NOMO-1 treated with dmso at 0.1 percent for 144 hours (cell line): Measurements from ENCODE around the gene IL36A.

ENCODE experiments used
- DNase-seq: peaks from one replicate; lab custom pipeline; 2025; ENCODE audit not compliant: unreplicated experiment; lab: John Stamatoyannopoulos, UW

The IL36A gene

GRCh38 chr2:113002677-113003076, 2.6 kb upstream of the IL36A start:
- no peak for DNase-seq

DNA sequence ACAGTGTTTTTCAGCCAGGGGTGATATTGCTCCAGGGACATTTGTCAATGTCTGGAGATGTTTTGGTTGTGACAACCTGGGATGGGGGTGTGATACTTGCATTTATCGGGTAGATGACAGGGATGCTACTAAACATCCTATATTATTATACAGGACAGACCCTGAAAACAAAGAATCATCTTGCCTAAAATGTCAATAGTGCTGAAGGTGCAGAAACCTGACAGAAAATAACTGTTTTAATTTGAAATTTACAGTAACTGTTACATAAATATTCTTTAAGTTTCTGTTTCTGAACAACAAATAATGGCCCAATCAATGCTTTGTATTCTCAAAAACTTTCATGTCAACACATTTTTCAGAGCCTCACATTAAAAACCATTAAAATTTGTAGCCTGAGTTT, 2.0 kb downstream of the IL36A start:
- no peak for DNase-seq

DNA sequence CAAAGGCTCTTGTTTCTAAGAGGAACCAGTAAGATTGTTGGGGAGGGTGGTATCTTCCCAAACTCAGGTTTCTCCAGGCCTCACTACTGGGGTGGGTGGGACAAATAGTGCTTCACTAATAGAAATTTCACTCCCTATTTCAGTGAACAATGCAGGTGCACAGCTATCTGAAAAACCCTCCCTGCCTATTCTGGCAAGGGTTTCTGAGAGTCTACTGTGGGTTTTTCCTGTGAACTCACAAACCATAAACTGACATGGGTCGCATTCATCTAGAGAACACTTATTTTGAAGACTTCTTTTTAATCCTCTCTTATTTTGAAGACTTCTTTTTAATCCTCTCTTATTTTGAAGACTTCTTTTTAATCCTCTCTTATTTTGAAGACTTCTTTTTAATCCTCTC, 4.4 kb downstream of the IL36A start:
- no peak for DNase-seq

DNA sequence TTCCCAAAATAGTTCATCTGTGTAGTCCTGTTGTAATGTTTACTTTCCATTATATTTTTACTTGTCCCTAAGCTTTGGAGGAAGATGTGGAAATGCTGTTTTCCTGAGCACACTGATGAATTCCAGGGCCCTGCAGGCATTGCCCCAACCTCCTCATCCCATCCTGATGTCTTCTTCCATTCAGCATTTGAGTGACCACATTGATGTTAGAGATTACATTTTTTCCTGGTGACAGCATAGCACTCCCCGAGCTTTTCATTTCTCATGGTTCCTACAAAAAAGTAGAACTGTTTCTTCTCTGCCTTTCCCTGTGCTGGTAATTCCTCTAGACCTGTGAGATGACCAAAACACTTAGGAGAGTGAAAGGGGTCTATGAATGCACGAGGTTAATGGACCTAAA, 4.8 kb downstream of the IL36A start:
- DNase-seq = no peak

DNA sequence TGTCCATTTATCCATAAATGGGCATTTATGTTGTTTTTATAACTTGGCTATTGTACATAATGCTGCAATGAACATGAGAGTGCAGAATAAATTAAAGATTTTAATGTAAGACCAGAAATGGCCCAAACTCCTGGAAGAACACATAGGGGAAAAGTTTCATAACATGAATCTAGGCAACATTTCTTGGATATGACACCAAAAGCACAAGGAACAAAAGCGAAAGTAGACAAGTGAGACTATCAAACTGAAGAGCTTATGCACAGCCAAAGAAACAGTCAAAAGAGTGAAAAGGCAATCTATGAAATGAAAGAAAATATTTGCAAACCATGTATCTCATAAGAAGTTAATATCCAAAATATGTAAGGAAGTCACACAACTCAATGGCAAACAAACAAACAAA, 5.8 kb downstream of the IL36A start:
- no peak for DNase-seq

GRCh38 chr2:113012436-113013335, 7.4 kb downstream of the IL36A start:
- no peak for DNase-seq

DNA sequence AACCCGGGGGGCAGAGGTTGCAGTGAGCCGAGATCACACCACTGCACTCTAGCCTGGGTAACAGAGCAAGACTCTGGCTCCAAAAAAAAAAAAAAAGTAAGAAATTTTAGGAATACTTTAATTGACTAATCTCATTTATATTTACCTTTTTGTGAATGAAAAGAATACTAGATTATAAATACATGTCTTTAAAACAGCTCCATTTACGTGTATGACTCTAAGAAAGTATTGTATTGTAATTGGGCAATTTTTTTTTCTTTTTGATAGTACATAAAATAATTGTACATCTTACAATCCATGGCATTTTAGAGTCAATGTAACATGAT, 8.0 kb downstream of the IL36A start:
- no peak for DNase-seq

GRCh38 chr2:113014067-113014466, 8.8 kb downstream of the IL36A start:
- no peak for DNase-seq

GRCh38 chr2:113015042-113015441, 9.8 kb downstream of the IL36A start:
- DNase-seq = no peak

GRCh38 chr2:113015655-113016054, 10.4 kb downstream of the IL36A start:
- no peak for DNase-seq

DNA sequence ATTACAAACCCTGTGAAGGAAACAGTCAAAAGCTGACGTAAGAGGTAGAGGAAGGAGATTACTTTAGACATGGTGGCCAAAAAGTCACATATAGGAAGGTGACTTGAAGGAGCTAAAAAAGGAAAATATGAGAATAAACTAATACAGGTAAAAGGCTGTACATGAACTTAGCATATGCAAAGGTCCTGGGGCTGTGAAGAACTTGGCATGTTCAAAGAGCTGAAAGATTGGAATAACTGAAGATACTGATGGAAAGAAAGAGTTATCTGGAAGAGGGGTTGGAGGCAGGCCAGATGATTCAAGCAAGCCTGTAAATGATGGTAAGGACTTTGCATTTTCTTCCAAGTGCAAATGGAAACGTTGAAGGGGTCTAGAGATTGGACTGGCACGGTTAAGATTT, 13.2 kb downstream of the IL36A start:
- DNase-seq = no peak

- no peak for DNase-seq
Observed at GRCh38 chr2:113021312-113021711, 16.1 kb downstream of the IL36A start.

GRCh38 chr2:113024764-113025163, 19.5 kb downstream of the IL36A start:
- no peak for DNase-seq

DNA sequence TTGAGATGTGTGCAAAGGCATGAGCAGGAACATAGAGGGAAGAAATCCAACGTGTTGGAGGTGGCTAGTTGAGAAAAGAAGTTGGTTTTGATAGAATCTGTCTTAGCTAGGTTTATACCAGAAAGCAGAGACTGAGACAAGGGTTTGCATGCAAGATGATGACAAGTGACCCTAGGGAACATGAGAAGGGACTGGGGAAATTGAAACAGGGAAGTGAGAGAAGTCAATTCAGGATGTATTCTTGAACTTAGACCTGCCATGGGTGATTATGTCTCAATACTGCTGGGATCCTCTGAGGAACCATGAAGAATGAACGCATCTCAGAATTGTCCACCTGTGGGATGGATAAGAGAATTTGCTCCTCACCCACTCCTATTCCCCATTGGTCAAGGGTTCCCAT, 20.5 kb downstream of the IL36A start:
- peak; percentile 4 for DNase-seq

- DNase-seq = no peak
Observed at GRCh38 chr2:113027691-113028090, 22.4 kb downstream of the IL36A start.

GRCh38 chr2:113028112-113028511, 22.9 kb downstream of the IL36A start:
- no peak for DNase-seq

DNA sequence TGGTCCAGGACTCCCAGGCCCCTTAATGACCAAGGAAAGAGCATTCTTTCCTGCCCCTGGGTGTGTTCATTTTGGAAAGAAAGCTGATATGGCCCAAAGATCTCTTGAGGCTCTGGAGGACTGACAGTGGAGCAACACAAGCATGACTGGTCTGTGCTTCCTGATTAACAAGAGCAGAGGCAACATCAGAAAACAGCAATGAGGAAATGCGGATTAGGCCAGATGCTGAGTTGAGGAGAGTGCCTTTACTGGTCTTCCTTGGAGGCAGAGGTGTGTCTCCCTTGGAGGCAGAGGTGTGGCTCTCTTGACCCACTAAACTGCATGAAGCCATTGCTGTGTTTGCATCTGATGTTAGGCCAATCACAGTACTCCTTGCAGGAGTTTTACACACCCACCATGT, 27.5 kb downstream of the IL36A start:
- no peak for DNase-seq

- DNase-seq = no peak
Observed at GRCh38 chr2:113034016-113034415, 28.8 kb downstream of the IL36A start.

- DNase-seq = no peak
Observed at GRCh38 chr2:113036763-113037162, 31.5 kb downstream of the IL36A start.

DNA sequence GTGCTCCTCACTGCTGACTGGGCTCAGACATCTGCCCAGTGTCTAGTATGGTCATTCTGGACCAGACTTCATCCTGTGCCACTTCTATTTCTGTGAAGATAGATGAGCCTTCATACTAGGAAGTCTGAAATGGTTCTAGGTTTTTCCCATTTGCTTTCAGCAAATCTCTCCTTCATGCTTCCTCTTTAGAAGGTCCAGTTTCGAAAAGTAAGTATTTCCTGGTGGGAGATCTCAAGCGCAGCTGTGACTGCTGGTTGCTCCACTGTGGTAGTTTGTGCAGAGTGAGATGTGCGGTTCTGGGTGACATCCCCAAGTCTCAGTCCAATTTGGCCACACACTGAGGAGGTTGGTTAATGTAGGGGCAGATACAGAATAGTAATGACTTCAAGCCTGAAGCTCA, 33.0 kb downstream of the IL36A start:
- DNase-seq = no peak

DNA sequence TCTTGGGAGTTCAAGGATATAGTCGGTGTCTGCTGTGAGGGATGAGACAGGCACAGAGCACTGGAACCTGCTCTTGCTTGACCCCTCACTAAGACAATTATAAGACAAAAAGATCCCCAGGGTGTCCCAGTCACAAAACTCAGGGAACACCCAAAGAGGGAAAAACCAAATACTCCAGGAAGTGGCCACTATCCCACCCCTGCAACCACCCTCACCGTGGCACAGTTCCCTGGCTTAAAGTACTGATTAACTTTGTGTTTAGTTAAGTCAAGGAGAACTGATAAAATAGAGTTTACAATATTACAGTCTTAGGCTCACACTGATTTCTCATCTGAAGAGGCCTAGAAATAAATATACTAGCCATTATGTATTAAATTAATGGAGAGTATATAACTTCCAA, 33.9 kb downstream of the IL36A start:
- no peak for DNase-seq

- DNase-seq = no peak
Observed at GRCh38 chr2:113039719-113040118, 34.5 kb downstream of the IL36A start.

- no peak for DNase-seq
Observed at GRCh38 chr2:113041871-113042270, 36.6 kb downstream of the IL36A start.
